Hematopoietic multipotent progenitor cell treated with erythropoietin and hydrocortisone succinate and interleukin-3 and kit ligand, for 15 days (in vitro differentiated cells): ENCODE data around the gene TTLL9.

ENCODE experiments used
- DNase-seq: peaks from one replicate; pipeline ENCODE4 v3.0.0-alpha.2; 2015; ENCODE audit warnings: low spot score

The TTLL9 gene

DNA sequence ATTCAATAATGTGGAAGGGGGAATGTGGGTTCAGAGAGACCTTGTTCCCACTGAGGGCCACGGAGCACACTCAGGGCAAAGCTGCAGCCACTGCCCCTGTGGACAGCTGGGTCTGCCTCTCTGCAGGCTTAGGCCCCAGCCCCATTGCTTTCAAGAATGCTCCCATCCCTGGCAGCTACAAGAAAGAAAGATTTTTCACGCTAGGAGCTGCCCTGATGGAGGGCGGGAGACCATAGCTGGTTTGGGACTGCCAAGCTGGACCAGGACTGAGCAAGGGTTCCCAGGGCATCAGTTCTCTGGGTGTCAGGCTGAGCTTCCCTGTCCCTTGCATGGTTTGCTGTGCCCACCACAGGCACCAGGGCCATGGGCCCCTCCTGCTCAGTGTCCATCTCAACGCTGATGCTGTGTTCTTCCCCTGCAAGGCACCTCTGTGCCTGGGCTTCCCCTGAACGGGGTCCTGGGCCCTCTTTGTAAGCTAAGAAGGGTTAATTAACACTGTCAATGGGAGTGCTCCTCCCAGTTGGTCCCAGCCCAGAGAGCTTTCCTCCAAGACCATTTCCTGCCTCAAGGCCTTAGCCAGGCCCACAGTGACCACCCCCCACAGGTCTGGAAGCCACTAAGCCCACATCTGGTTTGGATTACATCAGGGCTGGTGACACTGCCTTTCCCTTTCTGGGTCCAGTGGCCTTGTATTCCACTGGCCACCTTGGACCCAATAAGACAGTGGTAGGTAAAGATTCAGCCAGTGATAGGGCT, 33.4 kb upstream of the TTLL9 start:
- no peak for DNase-seq

DNA sequence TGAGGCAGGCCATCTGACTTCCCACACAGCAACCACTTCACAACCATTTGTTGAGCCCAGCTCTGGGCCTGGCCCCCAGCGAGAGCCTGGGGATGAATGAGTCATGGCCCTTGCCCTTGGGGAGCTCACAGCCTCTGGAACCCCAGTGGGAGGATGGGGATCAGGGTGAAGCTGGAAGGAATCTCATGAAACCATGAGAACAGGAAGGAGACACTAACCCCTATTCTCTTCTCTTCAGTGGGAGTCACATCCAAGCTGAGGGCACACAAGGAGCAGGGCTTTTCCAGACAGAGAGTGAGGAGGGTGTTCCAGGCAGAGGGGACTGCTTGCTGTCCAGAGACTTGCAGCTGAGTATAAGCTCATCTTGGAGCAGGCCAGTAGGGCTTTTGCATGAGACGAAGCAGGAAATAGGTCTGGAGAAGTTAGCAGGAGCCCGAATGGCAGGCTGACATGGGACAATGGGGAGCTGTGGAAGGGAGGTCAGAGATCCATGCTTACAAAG, 32.5 kb upstream of the TTLL9 start:
- DNase-seq, result no peak

DNA sequence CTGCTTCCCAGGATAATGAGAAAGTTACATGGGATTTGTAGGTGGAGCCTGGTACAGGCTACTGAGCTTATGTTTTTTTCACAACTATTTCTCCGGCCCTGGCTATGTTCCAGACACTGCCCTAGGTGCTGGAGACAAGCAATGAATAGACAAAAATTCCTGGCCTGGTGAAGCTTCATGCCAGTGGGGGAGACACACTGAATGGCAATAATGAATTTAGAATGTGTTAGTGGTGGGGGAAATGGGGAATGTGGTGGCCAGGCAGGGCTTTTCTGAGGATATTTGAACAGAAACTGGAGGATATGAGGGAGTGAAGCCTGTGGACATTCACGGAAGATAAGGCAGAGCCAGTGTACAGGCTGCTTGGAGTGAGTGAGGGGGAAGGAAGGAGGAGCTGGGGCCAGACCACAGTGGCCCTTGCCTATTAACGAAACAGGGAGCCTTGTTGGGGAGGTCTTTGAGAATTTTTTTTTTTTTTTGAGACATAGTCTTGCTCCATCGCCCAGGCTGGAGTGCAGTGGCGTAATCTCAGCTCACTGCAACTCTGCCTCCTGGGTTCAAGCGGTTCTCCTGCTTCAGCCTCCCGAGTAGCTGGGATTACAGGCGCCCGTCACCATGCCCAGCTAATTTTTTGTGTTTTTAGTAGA, 31.7 kb upstream of the TTLL9 start:
- DNase-seq, result no peak

DNA sequence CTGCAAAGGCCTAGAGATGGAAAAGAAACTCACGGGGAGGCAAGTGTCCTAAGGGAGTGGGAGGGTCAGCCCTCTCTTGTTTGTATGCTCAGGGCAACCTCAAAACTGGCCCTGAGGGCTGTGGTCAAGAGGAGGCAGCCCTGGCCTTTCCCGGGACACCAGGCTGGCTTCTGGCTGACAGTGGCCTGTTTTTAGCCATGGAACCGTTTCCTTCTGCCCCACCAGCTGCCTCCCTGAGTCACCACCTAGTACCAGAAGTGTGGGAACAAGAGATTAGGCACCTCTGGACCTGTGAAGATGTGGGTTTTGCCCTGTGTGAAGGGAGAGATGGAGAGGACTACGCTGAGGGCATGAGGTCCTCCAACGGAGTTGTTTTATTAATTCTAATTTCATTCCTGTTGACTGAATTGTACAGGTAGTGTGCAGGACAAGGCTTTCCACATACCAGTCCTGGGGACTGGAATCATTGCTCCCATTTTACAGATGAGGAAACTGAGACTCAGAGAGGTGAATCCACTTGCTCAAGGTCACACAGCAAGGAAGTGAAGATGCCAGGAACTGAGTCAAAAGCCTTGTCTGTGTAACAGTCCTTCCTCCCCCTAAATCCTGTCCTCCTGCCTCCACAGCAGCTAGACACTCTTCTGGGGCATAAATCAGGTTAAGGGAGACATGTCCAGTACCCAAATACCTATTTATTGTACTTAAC, 30.5 kb upstream of the TTLL9 start:
- DNase-seq, result no peak

DNA sequence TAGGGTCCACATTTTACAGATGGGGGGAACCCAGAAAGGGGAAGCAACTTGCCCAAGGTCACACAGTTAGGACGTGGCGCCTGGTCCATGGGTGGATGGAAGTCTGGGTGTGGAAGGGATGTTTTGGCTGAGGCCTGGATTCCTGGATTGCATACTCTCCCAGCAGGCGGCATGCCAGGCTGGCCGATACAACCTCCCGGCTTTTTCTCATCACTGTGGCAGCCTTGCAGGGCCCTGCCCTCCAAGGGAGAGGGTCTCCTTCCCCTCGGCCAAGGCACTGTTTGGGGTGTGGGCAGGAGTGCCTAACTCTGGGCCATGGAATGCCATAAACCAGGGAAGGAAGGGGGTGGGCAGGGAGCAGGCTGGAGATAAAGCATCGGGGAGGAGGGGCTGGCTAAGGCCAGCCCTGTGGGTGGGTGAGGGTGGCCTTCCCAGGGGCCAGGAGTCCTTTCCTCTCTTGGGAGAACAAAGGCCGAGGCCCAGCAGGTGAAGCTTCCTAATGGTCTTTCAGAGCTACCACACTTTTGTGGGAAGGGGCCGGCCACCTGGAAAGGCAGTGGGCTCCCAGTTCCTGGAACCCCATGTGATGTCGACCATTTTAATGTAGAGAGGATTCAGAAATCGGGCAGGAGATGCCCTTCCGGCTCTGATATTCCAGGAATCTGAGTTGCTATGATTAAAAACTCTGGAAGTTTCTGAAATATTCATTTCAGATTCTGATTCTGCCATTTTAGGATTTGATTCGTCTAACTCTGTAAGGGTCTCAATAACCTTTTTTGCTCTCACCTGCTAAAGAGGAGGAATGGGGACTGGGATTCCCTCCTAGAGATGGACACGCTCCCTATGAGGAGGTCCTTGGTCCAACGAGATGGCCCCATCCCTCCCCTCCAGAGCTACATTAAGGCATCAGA, 29.3 kb upstream of the TTLL9 start:
- DNase-seq, result no peak

DNA sequence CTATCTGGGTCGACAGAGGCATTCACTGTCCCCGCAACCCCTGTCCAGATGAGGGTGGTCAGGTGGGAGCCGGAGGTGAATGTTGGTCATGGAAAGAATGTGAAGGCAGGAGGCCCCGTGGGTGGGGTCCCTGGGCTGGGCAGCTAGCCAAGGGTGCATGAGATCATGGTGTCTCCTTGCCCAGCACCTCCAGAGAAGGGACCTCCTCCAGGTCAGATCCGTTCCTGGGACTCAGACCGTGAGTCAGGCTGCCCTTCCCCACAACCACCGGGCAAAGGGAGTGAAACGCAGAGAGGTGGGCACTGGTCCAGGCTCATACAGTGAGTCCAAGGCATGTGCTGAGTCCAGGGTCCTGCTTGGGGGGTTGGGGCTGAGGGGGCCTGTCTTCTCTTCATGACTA, 28.5 kb upstream of the TTLL9 start:
- no peak for DNase-seq

DNA sequence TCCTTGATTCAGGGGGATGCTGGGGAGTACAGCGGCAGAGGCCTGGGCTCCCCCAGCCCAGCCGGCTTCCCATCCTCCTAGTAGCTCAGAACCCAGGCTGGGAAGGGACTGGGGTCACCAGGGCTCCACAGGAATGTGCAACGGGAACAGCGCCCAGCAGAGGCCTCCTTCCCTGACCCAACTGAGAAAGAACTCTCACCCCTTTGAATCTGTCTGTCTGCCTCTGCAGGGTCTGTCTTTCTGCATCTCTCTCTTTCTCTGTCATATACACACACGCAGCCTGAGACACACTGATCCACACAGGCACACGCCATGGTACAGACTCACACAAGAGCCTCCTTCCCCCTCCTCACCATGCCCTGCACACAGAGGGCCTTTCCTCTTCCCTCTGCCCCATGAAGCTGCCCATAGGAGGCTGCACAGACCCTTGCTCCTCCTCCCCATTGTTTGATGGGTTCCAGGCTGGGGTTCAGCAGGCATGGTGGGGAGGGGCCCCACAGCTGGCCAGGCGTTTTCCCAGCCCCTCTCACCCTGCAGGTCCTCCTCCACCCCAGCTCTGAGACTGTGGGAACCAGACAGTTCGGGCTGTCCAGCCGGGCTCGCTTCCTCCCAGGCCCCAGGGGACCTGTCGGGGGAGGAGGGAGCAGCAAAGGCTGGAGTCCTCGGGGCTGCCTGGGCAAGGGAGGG, 27.8 kb upstream of the TTLL9 start:
- DNase-seq, result no peak

DNA sequence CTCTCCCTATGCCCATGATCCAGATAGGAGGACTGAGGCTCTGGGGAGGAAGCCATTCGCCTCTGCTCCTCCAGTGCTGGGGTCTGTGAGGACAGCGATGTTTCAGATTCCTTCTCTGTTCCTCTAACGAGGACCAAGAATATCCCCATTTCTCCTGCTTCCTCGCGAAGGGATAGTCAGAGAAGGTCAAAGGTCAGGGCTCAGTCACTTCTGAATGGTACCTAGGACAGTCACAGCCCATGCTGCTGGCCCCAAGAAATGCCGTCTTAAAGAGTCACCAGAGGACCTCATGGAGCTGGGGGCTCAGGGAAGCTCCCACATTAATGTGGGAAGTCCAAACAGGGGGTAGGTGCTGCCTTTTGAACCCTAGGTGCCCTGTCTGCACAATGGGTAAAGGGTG, 27.1 kb upstream of the TTLL9 start:
- DNase-seq, result no peak

DNA sequence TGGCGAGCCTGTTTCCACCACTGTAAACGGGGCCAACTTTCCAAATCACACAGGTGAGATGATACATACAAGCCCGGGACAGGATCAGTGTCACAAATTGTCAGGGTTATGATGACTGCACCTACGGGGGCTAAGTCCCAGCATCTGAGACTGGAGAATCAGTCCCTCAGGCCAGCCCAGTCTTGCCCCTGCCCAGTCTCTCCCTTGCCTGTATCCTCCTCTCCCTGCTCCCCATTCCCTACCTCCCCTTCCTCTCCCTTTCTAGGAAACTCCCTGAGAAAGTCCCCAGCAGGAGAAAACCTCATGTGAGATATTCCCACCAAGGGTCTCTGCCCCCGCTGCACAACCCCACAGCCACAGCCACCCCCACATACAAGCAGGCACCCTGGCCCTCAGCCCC, 26.6 kb upstream of the TTLL9 start:
- no peak for DNase-seq

DNA sequence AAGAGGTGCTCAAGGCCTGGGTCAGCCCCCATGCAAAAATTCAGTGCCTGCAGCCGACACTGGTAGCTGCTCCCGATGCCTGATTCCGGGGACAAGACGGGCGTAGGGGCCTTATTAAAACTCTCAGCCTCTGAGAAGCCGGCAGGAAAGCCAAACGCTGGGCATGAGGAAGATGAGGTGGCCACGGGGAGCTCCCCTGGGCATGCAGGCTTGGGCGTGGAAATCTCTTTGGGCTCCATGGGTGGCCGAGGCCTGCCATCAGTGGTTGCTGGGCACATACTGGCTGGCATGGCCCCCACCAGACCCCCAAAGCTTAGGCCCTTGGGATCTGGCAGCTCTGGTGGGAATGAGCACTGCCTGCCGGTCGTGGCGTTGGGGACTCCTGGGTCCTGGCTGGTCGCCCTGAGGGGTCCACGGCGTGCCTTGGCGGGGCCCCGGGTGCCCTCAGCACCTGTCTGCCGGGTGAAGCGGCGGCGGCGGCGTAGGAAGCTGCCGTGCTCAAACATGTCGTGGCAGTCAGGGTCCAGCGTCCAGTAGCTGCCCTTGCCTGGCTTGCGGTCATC, 25.6 kb upstream of the TTLL9 start:
- DNase-seq, result no peak

DNA sequence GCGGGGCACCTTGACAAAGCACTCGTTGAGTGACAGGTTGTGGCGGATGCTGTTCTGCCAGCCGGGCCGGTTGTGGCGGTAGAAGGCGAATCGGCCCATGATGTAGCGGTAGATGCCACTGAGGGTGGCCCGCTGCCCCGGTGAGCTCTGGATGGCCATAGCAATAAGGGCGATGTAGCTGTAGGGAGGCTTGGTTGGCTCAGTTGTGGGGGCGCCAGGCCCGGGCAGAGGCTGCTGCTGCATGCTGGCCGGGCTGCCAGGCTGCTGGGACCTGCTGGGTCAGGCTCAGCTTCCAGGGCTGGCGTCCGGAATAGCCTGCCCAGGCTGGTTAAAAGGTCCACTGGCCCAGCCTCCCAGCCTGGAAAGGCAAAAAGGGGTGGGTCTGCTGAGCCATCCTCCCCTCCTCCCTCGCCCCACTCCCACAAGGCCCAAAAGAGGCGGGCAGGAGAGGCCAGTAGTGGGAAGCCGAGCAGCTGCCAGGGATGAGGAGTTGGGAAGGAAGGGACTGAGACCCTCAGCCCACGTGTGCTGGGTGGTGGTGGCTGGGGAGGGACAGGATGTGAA, 25.1 kb upstream of the TTLL9 start, which contains the start of gene FOXS1:
Gene FOXS1 (minus strand): TSS at position 305 of the 564 bp plus-strand sequence. CDS start 62 bp downstream, at position 243.
- DNase-seq, result no peak

DNA sequence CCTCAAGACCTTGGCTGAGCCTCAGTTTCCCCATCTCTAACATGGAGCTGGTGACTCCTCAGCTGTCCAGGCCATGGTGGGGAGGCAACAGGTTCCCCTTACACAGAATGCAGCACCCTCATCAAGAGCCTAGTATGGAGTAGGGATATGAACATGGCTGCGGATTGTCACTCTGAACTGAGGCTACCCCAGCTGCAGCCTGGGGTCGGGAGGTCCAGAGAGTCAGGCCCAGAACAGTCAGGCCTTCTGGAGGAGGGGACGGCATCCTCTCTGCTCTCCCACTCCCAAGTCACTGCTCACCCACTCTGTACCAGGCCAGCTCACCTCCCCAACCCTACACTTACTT, 23.7 kb upstream of the TTLL9 start:
- no peak for DNase-seq

DNA sequence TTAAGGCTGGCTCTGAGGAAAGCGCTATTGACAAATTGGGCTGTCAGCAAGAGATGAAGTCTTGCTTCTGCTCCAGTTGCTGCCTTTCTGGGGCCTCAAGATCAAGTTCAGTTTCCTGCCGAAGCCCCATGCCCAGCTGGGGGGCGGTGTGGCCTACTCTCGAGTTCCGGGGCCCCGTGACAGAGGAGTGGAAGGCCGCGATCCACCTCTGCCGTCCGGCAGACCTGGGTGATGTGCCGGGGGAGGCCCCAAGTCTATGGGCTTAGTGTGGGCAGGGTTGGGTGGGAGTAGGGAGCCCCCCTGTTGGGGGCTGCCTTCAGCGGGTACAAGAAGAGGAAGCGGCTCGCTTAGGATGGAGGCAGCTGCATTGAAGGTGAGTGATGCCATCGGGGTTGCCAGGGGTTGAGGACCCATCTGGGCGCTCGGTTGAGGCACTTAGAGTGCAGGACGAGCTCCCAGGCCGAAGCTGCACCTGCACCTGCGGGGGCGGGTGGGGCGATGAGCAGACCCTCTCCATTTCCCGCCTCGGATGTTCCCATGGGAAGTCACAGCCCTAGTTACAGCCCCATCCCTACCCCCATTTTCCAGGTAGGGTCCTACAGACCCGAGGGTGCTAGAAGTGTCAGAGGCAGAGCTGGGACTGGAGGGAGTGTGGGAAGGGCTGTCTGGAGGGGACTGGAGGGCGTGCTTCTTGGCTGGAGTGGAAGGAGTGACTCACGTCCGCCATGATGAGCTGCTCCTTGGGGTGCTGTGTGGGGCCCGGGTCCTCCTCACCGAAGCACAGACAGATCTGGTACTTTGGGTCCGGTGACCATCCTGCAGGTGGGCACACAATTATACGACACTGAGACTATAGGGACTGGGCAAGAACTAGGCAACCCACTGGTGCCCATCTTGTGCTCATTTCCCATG, 22.1 kb upstream of the TTLL9 start:
- no peak for DNase-seq

DNA sequence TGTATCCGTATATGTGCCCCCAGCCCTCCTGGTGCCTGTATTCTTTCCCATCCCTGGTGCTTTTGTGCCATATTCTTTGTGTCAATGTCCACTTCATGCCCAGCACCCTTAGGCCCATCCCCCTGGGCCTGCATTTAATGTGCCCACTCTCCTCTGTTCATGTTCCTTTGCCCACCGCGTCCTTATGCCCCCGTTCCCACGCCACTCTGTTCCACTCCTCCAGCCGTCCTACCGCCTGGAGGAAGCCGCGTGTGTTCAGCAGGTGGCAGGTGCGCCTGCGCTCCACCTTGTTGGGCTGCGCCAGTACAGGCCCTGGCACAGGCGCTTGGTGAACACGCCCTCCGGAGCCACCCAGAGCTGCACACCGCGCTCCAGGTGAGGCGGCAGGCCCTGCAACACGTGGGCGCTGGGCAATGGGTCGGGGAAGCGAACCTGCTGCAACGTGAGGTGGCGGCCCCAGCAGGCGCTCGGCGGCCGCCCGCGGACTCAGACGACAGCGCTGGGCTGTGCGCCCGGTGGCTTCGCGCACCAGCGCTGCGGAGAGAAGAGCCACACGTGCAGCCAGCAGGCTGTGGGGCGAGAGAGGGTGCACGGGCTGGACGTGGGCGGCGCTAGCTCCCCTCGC, 21.0 kb upstream of the TTLL9 start:
- no peak for DNase-seq

DNA sequence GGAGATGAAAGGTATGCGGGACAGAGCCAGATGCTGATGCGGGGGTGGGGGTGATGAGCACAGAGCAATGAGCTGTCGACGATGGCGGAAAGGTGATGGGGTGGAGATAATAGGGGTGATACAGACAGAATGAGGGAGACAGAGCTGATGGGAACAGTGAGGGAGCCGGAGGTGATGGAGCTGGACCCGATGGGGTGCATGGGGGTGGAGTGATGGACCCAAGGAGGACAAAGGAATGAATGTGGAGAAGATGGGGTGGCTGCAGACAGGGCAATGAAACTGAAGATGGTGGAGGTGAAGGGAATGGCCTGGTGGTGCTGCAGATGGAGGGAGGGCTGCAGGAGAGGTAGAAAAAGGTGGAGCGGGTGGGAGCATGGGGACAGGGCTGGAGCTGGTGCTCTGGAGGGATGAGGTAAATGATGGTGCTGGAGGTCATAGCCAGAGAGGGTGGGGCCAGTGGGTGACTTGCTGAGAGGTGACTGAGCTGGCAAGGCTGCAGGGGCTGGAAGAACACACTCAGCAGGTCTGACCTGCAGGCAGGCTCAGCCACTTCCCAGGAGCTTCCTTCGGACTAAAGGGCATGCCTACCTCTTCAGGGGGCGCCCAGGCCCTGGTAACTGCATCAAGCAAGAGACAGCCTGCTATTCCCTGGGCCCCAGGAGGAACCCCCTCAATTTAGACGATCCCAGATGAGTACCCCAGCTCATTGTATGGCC, 19.0 kb upstream of the TTLL9 start:
- no peak for DNase-seq

DNA sequence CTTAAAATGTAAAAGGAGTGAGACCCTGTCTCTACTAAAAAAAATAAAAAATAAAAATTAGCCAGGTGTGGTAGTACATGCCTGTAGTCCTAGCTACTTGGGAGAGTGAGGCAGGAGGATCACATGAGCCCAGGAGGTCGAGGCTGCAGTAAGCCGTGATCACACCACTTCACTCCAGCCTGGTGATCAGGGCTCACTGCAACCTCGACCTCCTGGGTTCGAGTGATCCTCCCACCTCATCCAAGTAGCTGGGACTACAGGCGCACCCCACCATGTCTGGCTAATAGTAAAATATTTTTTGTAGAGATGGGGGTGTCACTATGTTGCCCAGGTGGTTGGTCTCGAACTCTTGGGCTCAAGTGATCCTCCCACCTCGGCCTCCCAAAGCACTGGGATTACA, 17.0 kb upstream of the TTLL9 start:
- DNase-seq, result no peak

DNA sequence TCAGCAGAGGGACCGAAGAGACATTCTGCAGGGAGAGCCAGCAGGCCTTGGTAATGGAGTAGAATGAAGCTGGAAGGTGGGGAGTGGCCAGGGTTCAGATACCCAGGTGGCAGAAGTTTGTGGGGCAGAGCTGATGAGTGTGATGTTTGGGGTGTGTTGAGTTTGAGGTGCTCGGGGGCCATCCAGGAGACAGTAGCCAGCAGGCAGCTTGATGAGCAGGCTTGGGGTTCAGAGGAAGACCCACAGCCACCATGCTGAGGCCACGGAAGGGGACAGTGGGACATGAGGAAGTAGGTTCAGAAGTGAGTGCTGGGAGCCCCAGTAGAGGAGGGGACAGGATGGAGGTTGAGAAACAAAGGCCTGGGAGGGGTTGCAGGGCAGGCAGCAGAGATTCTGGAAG, 13.9 kb upstream of the TTLL9 start:
- DNase-seq, result no peak
